GM10248 (cell line): ENCODE measurements around the gene ESR2.

Source experiments
- CTCF ChIA-PET: fragments of 300-600 bp; sonication (Branson Sonifier 250); formaldehyde crosslinking; extraction: SDS; loops from one replicate; lab custom pipeline; 2021; ENCODE audit warnings: antibody characterized with exemption; lab: Yijun Ruan, JAX
- POLR2A ChIA-PET: fragments of 350-650 bp; sonication (Branson Sonifier 250); formaldehyde crosslinking; extraction: SDS; loops from one replicate; lab custom pipeline; 2020; ENCODE audit warnings: antibody characterized with exemption; lab: Yijun Ruan, JAX
- DNase-seq: peaks from one replicate; pipeline ENCODE4 v3.0.0; 2012; ENCODE audit errors: extremely low spot score
- CTCF ChIP-seq: IDR thresholded peaks from 2 replicates; pipeline ENCODE4 v1.5.1; 2012; ENCODE audit warnings: mild to moderate bottlenecking, low read depth; ENCODE audit errors: extremely low read depth, missing control alignments, control extremely low read depth

The ESR2 gene

GRCh38 chr14:64200170-64200569, 94.0 kb downstream of the ESR2 start:
- DNase-seq = no peak
- CTCF ChIA-PET = no interaction called here
- no peak for TF ChIP-seq CTCF
- POLR2A ChIA-PET = interaction anchor here (0.6 kb wide), 1 partner anchor 10 kb away, joined by 5 read pairs; no protein-coding TSS in a partner anchor

GRCh38 chr14:64198486-64198885, 95.7 kb downstream of the ESR2 start:
- ChIA-PET CTCF (no interaction called here), POLR2A (no interaction called here)
- TF ChIP-seq CTCF = no peak
- DNase-seq = no peak

GRCh38 chr14:64197996-64198395, 96.2 kb downstream of the ESR2 start:
- ChIA-PET POLR2A (no interaction called here), CTCF (no interaction called here)
- no peak for DNase-seq
- no peak for TF ChIP-seq CTCF

GRCh38 chr14:64196814-64197411, 97.3 kb downstream of the ESR2 start:
- ChIA-PET POLR2A (no interaction called here), CTCF (no interaction called here)
- no peak for TF ChIP-seq CTCF
- DNase-seq = no peak

- ChIA-PET CTCF (interaction anchor here (1.1 to 1.6 kb wide), 3 partner anchors 11 to 99 kb away, joined by 4 to 5 read pairs (median 5); no protein-coding TSS in a partner anchor), POLR2A (no interaction called here)
- TF ChIP-seq CTCF = no peak
- DNase-seq = no peak
Observed at GRCh38 chr14:64196056-64196455, 98.1 kb downstream of the ESR2 start.

- POLR2A ChIA-PET = no interaction called here
- CTCF ChIA-PET = interaction anchor here (1.0 to 1.8 kb wide), 8 partner anchors 12 to 108 kb away, joined by 3 to 5 read pairs (median 4); no protein-coding TSS in a partner anchor
- peak; percentile 46 for DNase-seq
- TF ChIP-seq CTCF = no peak
Observed at GRCh38 chr14:64195199-64195598, 99.0 kb downstream of the ESR2 start.
